Esophagus squamous epithelium (tissue), 5 donors: ENCODE measurements around the gene UFSP2. TPM values are rescaled to one million over a fixed set of nuclear protein-coding genes. Genes with fewer than 3 reads are reported as not detected.

Experiments used
- DNase-seq: peaks from one replicate; lab custom pipeline; 2025; lab: John Stamatoyannopoulos, UW
- H3K27ac ChIP-seq, 4 donors: fragments of 200-600 bp; sonication (generic); one replicate each; pipeline ENCODE4 v1.5.1; 2016 to 2019; ENCODE audit warnings: mild to moderate bottlenecking in 1 of 4
- H3K27me3 ChIP-seq, 4 donors: fragments of 200-600 bp; sonication (generic); 1 replicate in 3 of 4; 2 replicates in 1 of 4; pipeline versions ENCODE4 v1.5.1 to v1.6.0; 2017 to 2021; ENCODE audit warnings: antibody characterized with exemption in 1 of 4
- H3K36me3 ChIP-seq, 3 donors: fragments of 200-600 bp; sonication (generic); one replicate each; pipeline ENCODE4 v1.5.1; 2016 to 2019
- H3K4me1 ChIP-seq, 3 donors: fragments of 200-600 bp; sonication (generic); one replicate each; pipeline ENCODE4 v1.5.1; 2017 to 2019
- H3K4me3 ChIP-seq, 4 donors: fragments of 200-600 bp; sonication (generic); 1 replicate in 3 of 4; 2 replicates in 1 of 4; pipeline ENCODE4 v1.5.1; 2016 to 2019; ENCODE audit warnings: mild to moderate bottlenecking in 2 of 4, moderate library complexity in 1 of 4
- H3K9me3 ChIP-seq, 3 donors: fragments of 200-600 bp; sonication (generic); one replicate each; pipeline ENCODE4 v1.5.1; 2016 to 2019
- CTCF ChIP-seq, 6 experiments: fragments of 450-650 bp in 4 of 6; fragments of 200-600 bp in 2 of 6; sonication (generic) in 2 of 6; IDR thresholded peaks; one replicate each; pipeline ENCODE4 v1.5.1; 2016 to 2019; ENCODE audit warnings: antibody characterized with exemption in 6 of 6, mild to moderate bottlenecking in 4 of 6, moderate library complexity in 4 of 6
- POLR2A ChIP-seq, 4 donors: fragments of 450-650 bp; IDR thresholded peaks; one replicate each; pipeline ENCODE4 v1.6.1; 2017; ENCODE audit warnings: antibody characterized with exemption in 4 of 4, mild to moderate bottlenecking in 4 of 4, moderate library complexity in 3 of 4
- WGBS, 2 donors: methylation state at CpG; one replicate each; pipeline ENCODE4 v1.1.5; 2018; 5-methylcytosine and 5-hydroxymethylcytosine counted together
- intact Hi-C: fragments of 100-400 bp; cut with DNase I; formaldehyde crosslinking; loops from one replicate; pipeline ENCODE4 v1.15.0; 2022
- total RNA-seq, 4 donors: library from RNA; depleted of rRNA; stranded (reverse); fragments of >200 nt; gene quantifications; one replicate each; pipeline ENCODE4 v1.1.0, GENCODE V29; 2016
- donor health status: DM: yes; HTN: yes; CAD: no.

Gene UFSP2
- total RNA-seq, 4 donors from 2014 or later, result 20.0 to 32.4 (median 23.3) TPM

- WGBS, 2 donors, result 3% methylated on average over 11 to 23 of the region's 41 CpGs
- intact Hi-C loops, result loop anchor here (5.0 kb wide), 1 partner anchor 127 kb away; no protein-coding TSS in a partner anchor
These were observed 44.9 kb upstream of the UFSP2 start for GRCh38 chr4:185470501-185471195.

GRCh38 chr4:185469580-185470154 is 43.9 kb upstream of the UFSP2 start:
- no peak for TF ChIP-seq POLR2A (IDR thresholded peaks at IDR 0.05)
- TF ChIP-seq CTCF (IDR thresholded peaks at IDR 0.05), result no peak
- intact Hi-C loops, result loop anchor here (5.0 kb wide), 1 partner anchor 128 kb away; no protein-coding TSS in a partner anchor

More at GRCh38 chr4:185470501-185471195, 44.9 kb upstream of the UFSP2 start:
- Histone ChIP-seq H3K4me1 (peaks cover 0 to 21% (median 7%) of the 10 kb centered on the region in 3 donors), H3K27ac (peak overlapping the region; percentile 48 to 83 (median 78)), H3K36me3 (no peaks in the 10 kb centered on the region), H3K9me3 (no peaks in the 10 kb centered on the region), H3K4me3 (peak overlapping the region; percentile 37 to 91 (median 67)), H3K27me3 (no peaks in the 10 kb centered on the region)
- no peak for TF ChIP-seq POLR2A (IDR thresholded peaks at IDR 0.05)
- TF ChIP-seq CTCF (IDR thresholded peaks at IDR 0.05), result no peak
- peak; percentile 21 for DNase-seq

GRCh38 chr4:185468999-185469398 is 43.2 kb upstream of the UFSP2 start:
- 73 to 86% methylated on average over 2 of the region's 2 CpGs for WGBS, 2 donors
- TF ChIP-seq POLR2A (IDR thresholded peaks at IDR 0.05) (no peak), CTCF (IDR thresholded peaks at IDR 0.05) (no peak)
- intact Hi-C loops, result no loop called here
- Histone ChIP-seq H3K27me3 (no peaks in the 10 kb centered on the region), H3K4me1 (peaks cover 0 to 21% (median 7%) of the 10 kb centered on the region in 3 donors), H3K9me3 (no peaks in the 10 kb centered on the region), H3K27ac (no peak overlapping the region), H3K4me3 (no peak overlapping the region), H3K36me3 (no peaks in the 10 kb centered on the region)
- no peak for DNase-seq

More at GRCh38 chr4:185469580-185470154, 43.9 kb upstream of the UFSP2 start:
- no peaks in the 10 kb centered on the region for H3K9me3 ChIP-seq
- H3K4me1 ChIP-seq, result peaks cover 0 to 21% (median 7%) of the 10 kb centered on the region in 3 donors
- 75 to 81% methylated on average over 9 of the region's 9 CpGs for WGBS, 2 donors
- no peaks in the 10 kb centered on the region for H3K36me3 ChIP-seq
- no peak for DNase-seq
- H3K27ac ChIP-seq, result no peak overlapping the region
- H3K4me3 ChIP-seq, result no peak overlapping the region
- H3K27me3 ChIP-seq, result no peaks in the 10 kb centered on the region

- Histone ChIP-seq H3K9me3 (no peaks in the 10 kb centered on the region), H3K4me1 (peaks cover 0 to 21% (median 7%) of the 10 kb centered on the region in 3 donors), H3K27me3 (no peaks in the 10 kb centered on the region), H3K36me3 (no peaks in the 10 kb centered on the region), H3K4me3 (no peak overlapping the region), H3K27ac (no peak overlapping the region)
- intact Hi-C loops, result no loop called here
- no peak for DNase-seq
- WGBS, 2 donors, result 83 to 85% methylated on average over 4 to 8 of the region's 8 CpGs
- no peak for TF ChIP-seq CTCF (IDR thresholded peaks at IDR 0.05)
- no peak for TF ChIP-seq POLR2A (IDR thresholded peaks at IDR 0.05)
These were observed 42.2 kb upstream of the UFSP2 start for GRCh38 chr4:185467991-185468390.

- H3K9me3 ChIP-seq, result no peaks in the 10 kb centered on the region
- no peaks in the 10 kb centered on the region for H3K36me3 ChIP-seq
- H3K27ac ChIP-seq, result no peak overlapping the region
- no peak overlapping the region for H3K4me3 ChIP-seq
- DNase-seq, result no peak
- WGBS, 2 donors, result 68 to 71% methylated on average over 4 of the region's 4 CpGs
- peaks cover 0 to 16% (median 5%) of the 10 kb centered on the region in 3 donors for H3K4me1 ChIP-seq
- no peak for TF ChIP-seq CTCF (IDR thresholded peaks at IDR 0.05)
- no peak for TF ChIP-seq POLR2A (IDR thresholded peaks at IDR 0.05)
- H3K27me3 ChIP-seq, result no peaks in the 10 kb centered on the region
- intact Hi-C loops, result no loop called here
These were observed 41.3 kb upstream of the UFSP2 start for GRCh38 chr4:185467101-185467500.
